Panc1 (cell line): ENCODE data around the gene FBLN2. TPM values are rescaled to one million over a fixed set of nuclear protein-coding genes. Genes with fewer than 3 reads are reported as not detected.

Experiments
- ATAC-seq: fragments of 200-7000 bp; cut with Tn5 transposase; 2 replicates; pipeline ENCODE4 v1.9.1; 2020; ENCODE audit warnings: mild to moderate bottlenecking, moderate library complexity
- BruUV-seq: library from RNA; stranded (reverse); fragments of 400-500 nt; replicated peaks from 2 replicates; lab custom pipeline; 2021; lab: Mats Ljungman, UMichigan
- CTCF ChIA-PET: fragments of 300-600 bp; sonication (Branson Sonifier 250); formaldehyde crosslinking; loops from one replicate; lab custom pipeline; 2022; ENCODE audit warnings: antibody characterized with exemption; lab: Charles Lee
- POLR2A ChIA-PET: fragments of 300-600 bp; sonication (Branson Sonifier 250); formaldehyde crosslinking; loops from one replicate; lab custom pipeline; 2022; ENCODE audit warnings: antibody characterized with exemption; lab: Charles Lee
- DNase-seq: peaks from one replicate; pipeline ENCODE4 v3.0.0-alpha.2; 2010; ENCODE audit warnings: low read depth, low spot score
- H3K27ac ChIP-seq: 2 replicates; pipeline ENCODE4 v1.5.1; 2011; ENCODE audit warnings: mild to moderate bottlenecking, low read length, inconsistent platforms
- H3K27me3 ChIP-seq: fragments of 200-500 bp; sonication (Bioruptor generic); 2 replicates; pipeline ENCODE4 v1.6.0; 2014; ENCODE audit warnings: low read length, inconsistent platforms; ENCODE audit not compliant: control insufficient read depth, insufficient read depth
- H3K36me3 ChIP-seq: fragments of 200-500 bp; sonication (Bioruptor generic); 2 replicates; pipeline ENCODE4 v1.5.1; 2014; ENCODE audit warnings: inconsistent platforms, mild to moderate bottlenecking, low read length, moderate library complexity; ENCODE audit not compliant: control insufficient read depth, insufficient read depth
- H3K4me1 ChIP-seq: 2 replicates; pipeline ENCODE4 v1.5.1; 2011; ENCODE audit warnings: inconsistent platforms, mild to moderate bottlenecking, low read length, moderate library complexity; ENCODE audit not compliant: control insufficient read depth, insufficient read depth
- H3K4me3 ChIP-seq, 2 experiments: 2 replicates each; pipeline ENCODE4 v1.5.1; 2011 to 2012; ENCODE audit warnings: low read depth in 2 of 2, low read length in 2 of 2, mild to moderate bottlenecking in 2 of 2, inconsistent platforms in 1 of 2, moderate library complexity in 1 of 2
- H3K9me3 ChIP-seq: fragments of 200-500 bp; sonication (Bioruptor generic); 2 replicates; pipeline ENCODE4 v1.5.1; 2014; ENCODE audit warnings: low read depth, mild to moderate bottlenecking, inconsistent platforms, low read length, moderate library complexity; ENCODE audit not compliant: control insufficient read depth, insufficient read depth
- CTCF ChIP-seq: fragments of 450-650 bp; IDR thresholded peaks from 2 replicates; pipeline ENCODE4 v1.5.1; 2017; ENCODE audit warnings: mild to moderate bottlenecking
- POLR2AphosphoS5 ChIP-seq: IDR thresholded peaks from 2 replicates; pipeline ENCODE4 v1.6.1; 2012; ENCODE audit warnings: mild to moderate bottlenecking, low read depth, low read length, moderate library complexity
- SIN3A ChIP-seq: IDR thresholded peaks from 2 replicates; pipeline ENCODE4 v1.6.1; 2012; ENCODE audit warnings: low read depth, mild to moderate bottlenecking, low read length, moderate library complexity, borderline replicate concordance; ENCODE audit not compliant: insufficient read depth
- TCF7L2 ChIP-seq: IDR thresholded peaks from 2 replicates; pipeline ENCODE4 v1.6.1; 2011; ENCODE audit warnings: mild to moderate bottlenecking, low read depth, low read length, inconsistent platforms
- in situ Hi-C: cut with HindIII; loops from 2 replicates; pipeline ENCODE4 v1.10.0; 2016; ENCODE audit warnings: low sequenced_read_pairs, low pct_unique_long_range_greater_than_20kb
- intact Hi-C: fragments of 100-400 bp; cut with micrococcal nuclease; formaldehyde crosslinking; loops from one replicate; pipeline ENCODE4 v1.10.0; 2022; ENCODE audit not compliant: unreplicated experiment
- total RNA-seq: library from RNA; stranded (reverse); gene quantifications from one replicate; pipeline ENCODE4 v1.2.1, GENCODE V29; 2021; ENCODE audit not compliant: unreplicated experiment
- TF ChIP-seq, protein P1 (sequence below), 2 experiments: IDR thresholded peaks; 2 replicates each; pipeline ENCODE4 v1.6.1; 2011 to 2012; ENCODE audit warnings: low read depth in 2 of 2, control low read depth in 1 of 2, low read length in 1 of 2, mild to moderate bottlenecking in 1 of 2, moderate library complexity in 1 of 2; ENCODE audit not compliant: insufficient read depth in 1 of 2

The FBLN2 gene
- total RNA-seq, 1 experiment from 2014 or later, result 0.44 TPM

DNA sequence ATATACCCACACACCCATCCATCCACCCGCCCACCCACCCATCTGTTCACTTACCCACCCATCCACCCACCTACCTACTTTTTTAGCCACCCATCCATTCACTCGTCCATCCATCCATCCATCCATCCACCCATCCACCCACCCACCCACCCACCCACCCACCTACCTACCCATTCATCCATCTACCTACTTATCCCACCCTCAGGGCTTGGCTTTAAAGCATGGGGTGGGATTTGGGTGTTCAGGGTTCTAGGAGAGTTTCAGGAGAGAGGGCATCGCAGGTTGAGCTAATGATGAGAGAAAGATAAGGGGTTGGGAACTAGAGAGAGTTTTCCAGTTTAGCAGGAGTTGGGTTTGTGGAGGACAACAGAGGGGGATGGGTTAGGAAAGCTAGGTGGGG lies 9.7 kb downstream of the FBLN2 start:
- Histone ChIP-seq H3K4me3 (no peak overlapping the region), H3K27ac (no peak overlapping the region), H3K4me1 (no peaks in the 10 kb centered on the region), H3K9me3 (no peaks in the 10 kb centered on the region), H3K36me3 (no peaks in the 10 kb centered on the region), H3K27me3 (no peaks in the 10 kb centered on the region)
- TF ChIP-seq TCF7L2 (no peak), SIN3A (no peak), POLR2AphosphoS5 (no peak), CTCF (no peak)
- TF ChIP-seq, protein P1, sequence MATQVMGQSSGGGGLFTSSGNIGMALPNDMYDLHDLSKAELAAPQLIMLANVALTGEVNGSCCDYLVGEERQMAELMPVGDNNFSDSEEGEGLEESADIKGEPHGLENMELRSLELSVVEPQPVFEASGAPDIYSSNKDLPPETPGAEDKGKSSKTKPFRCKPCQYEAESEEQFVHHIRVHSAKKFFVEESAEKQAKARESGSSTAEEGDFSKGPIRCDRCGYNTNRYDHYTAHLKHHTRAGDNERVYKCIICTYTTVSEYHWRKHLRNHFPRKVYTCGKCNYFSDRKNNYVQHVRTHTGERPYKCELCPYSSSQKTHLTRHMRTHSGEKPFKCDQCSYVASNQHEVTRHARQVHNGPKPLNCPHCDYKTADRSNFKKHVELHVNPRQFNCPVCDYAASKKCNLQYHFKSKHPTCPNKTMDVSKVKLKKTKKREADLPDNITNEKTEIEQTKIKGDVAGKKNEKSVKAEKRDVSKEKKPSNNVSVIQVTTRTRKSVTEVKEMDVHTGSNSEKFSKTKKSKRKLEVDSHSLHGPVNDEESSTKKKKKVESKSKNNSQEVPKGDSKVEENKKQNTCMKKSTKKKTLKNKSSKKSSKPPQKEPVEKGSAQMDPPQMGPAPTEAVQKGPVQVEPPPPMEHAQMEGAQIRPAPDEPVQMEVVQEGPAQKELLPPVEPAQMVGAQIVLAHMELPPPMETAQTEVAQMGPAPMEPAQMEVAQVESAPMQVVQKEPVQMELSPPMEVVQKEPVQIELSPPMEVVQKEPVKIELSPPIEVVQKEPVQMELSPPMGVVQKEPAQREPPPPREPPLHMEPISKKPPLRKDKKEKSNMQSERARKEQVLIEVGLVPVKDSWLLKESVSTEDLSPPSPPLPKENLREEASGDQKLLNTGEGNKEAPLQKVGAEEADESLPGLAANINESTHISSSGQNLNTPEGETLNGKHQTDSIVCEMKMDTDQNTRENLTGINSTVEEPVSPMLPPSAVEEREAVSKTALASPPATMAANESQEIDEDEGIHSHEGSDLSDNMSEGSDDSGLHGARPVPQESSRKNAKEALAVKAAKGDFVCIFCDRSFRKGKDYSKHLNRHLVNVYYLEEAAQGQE (IDR thresholded peaks at IDR 0.05; ENCODE audit: insufficient read depth in 1 of 2, low read depth in 2 of 2, low read length in 1 of 2), result no peak
- intact Hi-C loops, result no loop called here
- POLR2A ChIA-PET, result no interaction called here
- no peak for ATAC-seq
- in situ Hi-C loops, result no loop called here
- CTCF ChIA-PET, result no interaction called here
- DNase-seq, result no peak
- BruUV-seq, result no TSS peak

GRCh38 chr3:13559764-13560525 lies 11.0 kb downstream of the FBLN2 start:
- H3K27ac ChIP-seq, result no peak overlapping the region
- TF ChIP-seq SIN3A (no peak), TCF7L2 (no peak)
- TF ChIP-seq, protein P1 (IDR thresholded peaks at IDR 0.05; ENCODE audit: insufficient read depth in 1 of 2, low read depth in 2 of 2, low read length in 1 of 2), result no peak
- H3K4me3 ChIP-seq, result no peak overlapping the region
- H3K36me3 ChIP-seq, result no peaks in the 10 kb centered on the region
- no peaks in the 10 kb centered on the region for H3K27me3 ChIP-seq
- H3K9me3 ChIP-seq, result no peaks in the 10 kb centered on the region
- intact Hi-C loops, result no loop called here
- DNase-seq (no peak), ATAC-seq (no peak)
- POLR2A ChIA-PET, result no interaction called here
- H3K4me1 ChIP-seq, result no peaks in the 10 kb centered on the region
- CTCF ChIA-PET, result interaction anchor here (0.9 kb wide), 1 partner anchor 60 kb away, joined by 3 read pairs; no protein-coding TSS in a partner anchor
- BruUV-seq, result no TSS peak
- in situ Hi-C loops, result no loop called here
